ENCODE results near the gene KCNG2. TPM values are rescaled to one million over a fixed set of nuclear protein-coding genes. Genes with fewer than 3 reads are reported as not detected.

The KCNG2 gene
- total and polyA plus RNA-seq, 2 experiments from 2014 or later, result not detected

DNA sequence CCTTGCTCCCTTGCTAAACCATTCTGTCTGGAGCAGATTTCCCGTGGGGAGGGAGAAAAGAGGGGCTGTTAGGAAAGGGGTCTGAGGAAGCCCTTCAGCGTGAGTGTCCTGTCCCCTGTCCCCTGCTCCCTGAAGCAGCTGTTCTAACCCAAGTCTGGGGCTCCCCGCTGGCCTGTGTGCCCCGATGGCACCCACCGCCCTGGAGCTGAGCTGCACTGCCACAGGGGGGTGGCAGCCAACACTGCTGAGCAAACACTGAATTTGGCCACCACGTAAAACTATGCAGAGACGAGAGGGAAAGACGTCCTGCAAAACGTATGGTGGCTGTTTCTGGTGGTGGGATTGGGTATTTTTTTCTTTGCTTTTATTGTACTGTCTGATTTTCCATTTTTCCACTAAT is 17.9 kb downstream of the KCNG2 start:
- WGBS (ENCODE audit: low lambda C conversion rate, missing lambda C conversion rate), result 61% methylated on average over 9 of the region's 9 CpGs
- Histone ChIP-seq H3K27ac (no peak overlapping the region), H3K4me1 (ENCODE audit: insufficient read depth) (no peaks in the 10 kb centered on the region), H3K9me3 (ENCODE audit: low read depth) (no peaks in the 10 kb centered on the region), H3K4me3 (no peak overlapping the region), H3K36me3 (replicated peaks; ENCODE audit: insufficient read depth, low read depth) (no peaks in the 10 kb centered on the region), H3K27me3 (peaks cover 8% of the 10 kb centered on the region), H3K79me2 (no peaks in the 10 kb centered on the region), H4K20me1 (ENCODE audit: insufficient read depth, poor library complexity, severe bottlenecking) (no peaks in the 10 kb centered on the region), H3K9me2 (replicated peaks; ENCODE audit: insufficient read depth) (no peaks in the 10 kb centered on the region), H3K4me2 (no peak overlapping the region), H2AFZ (no peak overlapping the region)
- no peak for TF ChIP-seq EZH2phosphoT487 (IDR thresholded peaks at IDR 0.05; ENCODE audit: low read depth, severe bottlenecking, unreplicated experiment)
- no peak for TF ChIP-seq EZH2 (IDR thresholded peaks at IDR 0.05; ENCODE audit: borderline replicate concordance)
- TF ChIP-seq, protein P1, sequence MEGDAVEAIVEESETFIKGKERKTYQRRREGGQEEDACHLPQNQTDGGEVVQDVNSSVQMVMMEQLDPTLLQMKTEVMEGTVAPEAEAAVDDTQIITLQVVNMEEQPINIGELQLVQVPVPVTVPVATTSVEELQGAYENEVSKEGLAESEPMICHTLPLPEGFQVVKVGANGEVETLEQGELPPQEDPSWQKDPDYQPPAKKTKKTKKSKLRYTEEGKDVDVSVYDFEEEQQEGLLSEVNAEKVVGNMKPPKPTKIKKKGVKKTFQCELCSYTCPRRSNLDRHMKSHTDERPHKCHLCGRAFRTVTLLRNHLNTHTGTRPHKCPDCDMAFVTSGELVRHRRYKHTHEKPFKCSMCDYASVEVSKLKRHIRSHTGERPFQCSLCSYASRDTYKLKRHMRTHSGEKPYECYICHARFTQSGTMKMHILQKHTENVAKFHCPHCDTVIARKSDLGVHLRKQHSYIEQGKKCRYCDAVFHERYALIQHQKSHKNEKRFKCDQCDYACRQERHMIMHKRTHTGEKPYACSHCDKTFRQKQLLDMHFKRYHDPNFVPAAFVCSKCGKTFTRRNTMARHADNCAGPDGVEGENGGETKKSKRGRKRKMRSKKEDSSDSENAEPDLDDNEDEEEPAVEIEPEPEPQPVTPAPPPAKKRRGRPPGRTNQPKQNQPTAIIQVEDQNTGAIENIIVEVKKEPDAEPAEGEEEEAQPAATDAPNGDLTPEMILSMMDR (IDR thresholded peaks at IDR 0.05; ENCODE audit: poor library complexity), result no peak
- no peak for DNase-seq (ENCODE audit: low spot score)

DNA sequence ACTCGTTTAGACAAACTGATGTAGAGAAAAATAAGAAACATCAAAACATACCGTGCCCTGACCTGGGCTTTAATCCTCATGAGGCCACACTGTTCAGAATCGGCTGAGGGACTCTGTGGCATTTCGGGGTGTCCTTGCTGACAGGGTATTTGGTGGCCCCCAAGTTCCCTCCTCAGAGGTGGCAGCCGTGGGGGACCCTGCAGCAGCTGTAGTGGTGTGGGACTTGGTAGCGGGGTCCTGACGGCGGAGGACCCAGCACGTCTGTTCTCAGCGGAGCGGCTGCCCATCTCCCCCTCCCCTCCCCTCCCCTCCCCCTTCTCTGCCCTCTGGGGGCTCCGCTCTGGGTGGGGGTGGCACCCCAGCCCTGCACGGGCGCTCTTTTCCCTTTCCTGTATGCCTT is 18.4 kb downstream of the KCNG2 start:
- Histone ChIP-seq H3K9me2 (replicated peaks; ENCODE audit: insufficient read depth) (no peaks in the 10 kb centered on the region), H3K27ac (no peak overlapping the region), H3K4me2 (no peak overlapping the region), H3K27me3 (peaks cover 6% of the 10 kb centered on the region), H3K4me3 (no peak overlapping the region), H4K20me1 (ENCODE audit: insufficient read depth, poor library complexity, severe bottlenecking) (no peaks in the 10 kb centered on the region), H3K9me3 (ENCODE audit: low read depth) (no peaks in the 10 kb centered on the region), H3K79me2 (no peaks in the 10 kb centered on the region), H2AFZ (no peak overlapping the region), H3K36me3 (replicated peaks; ENCODE audit: insufficient read depth, low read depth) (no peaks in the 10 kb centered on the region), H3K4me1 (ENCODE audit: insufficient read depth) (no peaks in the 10 kb centered on the region)
- WGBS (ENCODE audit: low lambda C conversion rate, missing lambda C conversion rate), result 71% methylated on average over 8 of the region's 14 CpGs
- TF ChIP-seq, protein P1 (IDR thresholded peaks at IDR 0.05; ENCODE audit: poor library complexity), result no peak
- TF ChIP-seq EZH2phosphoT487 (IDR thresholded peaks at IDR 0.05; ENCODE audit: low read depth, severe bottlenecking, unreplicated experiment), result no peak
- no peak for TF ChIP-seq EZH2 (IDR thresholded peaks at IDR 0.05; ENCODE audit: borderline replicate concordance)
- DNase-seq (ENCODE audit: low spot score), result no peak

DNA sequence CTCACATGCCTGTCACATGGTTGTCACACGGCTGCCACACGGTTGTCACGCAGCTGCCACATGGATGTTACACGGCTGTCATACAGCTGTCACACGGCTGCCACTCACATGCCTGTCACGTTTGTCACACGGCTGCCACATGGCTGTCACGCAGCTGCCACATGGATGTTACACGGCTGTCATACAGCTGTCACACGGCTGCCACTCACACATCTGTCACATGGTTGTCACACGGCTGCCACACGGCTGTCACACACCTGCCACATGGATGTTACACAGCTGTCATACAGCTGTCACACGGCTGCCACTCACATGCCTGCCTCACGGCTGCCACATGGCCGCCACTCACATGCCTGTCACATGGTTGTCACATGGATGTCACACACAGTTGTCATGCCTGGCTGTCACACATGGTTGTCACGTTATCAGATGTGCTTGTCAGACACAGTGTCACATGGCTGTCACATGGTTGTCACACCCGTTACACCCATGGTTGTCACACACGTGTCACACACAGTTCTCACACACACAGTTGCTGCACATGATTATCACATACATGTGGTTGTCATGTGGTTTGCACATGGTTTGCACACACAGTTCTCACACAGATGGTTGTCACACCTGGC is 19.4 kb downstream of the KCNG2 start:
- Histone ChIP-seq H3K4me2 (no peak overlapping the region), H3K4me3 (no peak overlapping the region), H3K27me3 (peaks cover 3% of the 10 kb centered on the region), H3K79me2 (no peaks in the 10 kb centered on the region), H3K4me1 (ENCODE audit: insufficient read depth) (no peaks in the 10 kb centered on the region), H3K9me2 (replicated peaks; ENCODE audit: insufficient read depth) (no peaks in the 10 kb centered on the region), H3K27ac (no peak overlapping the region), H3K9me3 (ENCODE audit: low read depth) (no peaks in the 10 kb centered on the region), H2AFZ (no peak overlapping the region), H3K36me3 (replicated peaks; ENCODE audit: insufficient read depth, low read depth) (no peaks in the 10 kb centered on the region), H4K20me1 (ENCODE audit: insufficient read depth, poor library complexity, severe bottlenecking) (no peaks in the 10 kb centered on the region)
- no peak for DNase-seq (ENCODE audit: low spot score)
- 96% methylated on average over 18 of the region's 18 CpGs for WGBS (ENCODE audit: low lambda C conversion rate, missing lambda C conversion rate)
- TF ChIP-seq EZH2 (IDR thresholded peaks at IDR 0.05; ENCODE audit: borderline replicate concordance) (no peak), EZH2phosphoT487 (IDR thresholded peaks at IDR 0.05; ENCODE audit: low read depth, severe bottlenecking, unreplicated experiment) (no peak)
- TF ChIP-seq, protein P1 (IDR thresholded peaks at IDR 0.05; ENCODE audit: poor library complexity), result no peak
